Astrocyte of the spinal cord (primary cell): ENCODE data around the gene APOL2.
"Not testable (repeated sequence)": the region's sequence is repeated elsewhere in the genome, so short reads cannot be mapped to it uniquely, and the experiment has no call there.

Experiments
- DNase-seq: peaks from one replicate; pipeline ENCODE4 v3.0.0; 2011; ENCODE audit warnings: low read depth, low spot score
- H3K4me3 ChIP-seq: 2 replicates; pipeline ENCODE4 v1.5.1; 2011; ENCODE audit warnings: low read depth, mild to moderate bottlenecking, low read length, moderate library complexity
- CTCF ChIP-seq: IDR thresholded peaks from 2 replicates; pipeline ENCODE4 v1.5.1; 2012; ENCODE audit warnings: low read depth, mild to moderate bottlenecking, low read length, inconsistent platforms
- in situ Hi-C: cut with HindIII; loops from 2 replicates; pipeline ENCODE4 v1.10.0; 2017; ENCODE audit warnings: low sequenced_read_pairs

APOL2 gene

GRCh38 chr22:36236388-36237319 lies 2.7 kb downstream of the APOL2 start:
- no peak overlapping the region for H3K4me3 ChIP-seq

DNA sequence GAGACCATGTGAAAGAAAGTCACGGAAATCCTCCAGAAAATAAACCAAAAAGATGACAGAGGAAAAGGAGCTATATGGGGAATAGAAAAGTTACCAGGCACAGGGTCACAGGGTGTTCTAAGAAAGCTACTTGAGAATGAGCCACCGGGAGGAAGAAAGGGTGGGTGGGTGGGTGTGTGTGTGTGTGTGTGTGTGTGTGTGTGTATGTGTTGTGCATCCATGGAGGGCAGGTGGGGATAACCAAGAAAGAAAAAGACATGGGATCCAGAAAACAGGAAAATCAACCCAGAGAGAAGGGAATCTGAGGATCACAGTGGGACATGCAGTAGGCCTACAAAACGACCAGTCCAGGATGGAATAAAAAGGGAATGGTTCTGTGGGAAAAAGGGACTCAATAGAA lies 3.7 kb downstream of the APOL2 start:
- no peak for DNase-seq
- H3K4me3 ChIP-seq: no peak overlapping the region
- in situ Hi-C loops: no loop called here
- no peak for TF ChIP-seq CTCF

More at GRCh38 chr22:36236388-36237319, 2.7 kb downstream of the APOL2 start:
- no peak for TF ChIP-seq CTCF
- in situ Hi-C loops: no loop called here
- no peak for DNase-seq

GRCh38 chr22:36234919-36235318 lies 4.4 kb downstream of the APOL2 start:
- TF ChIP-seq CTCF: no peak
- H3K4me3 ChIP-seq: no peak overlapping the region
- in situ Hi-C loops: no loop called here
- DNase-seq: no peak

- in situ Hi-C loops: no loop called here
- H3K4me3 ChIP-seq: no peak overlapping the region
- DNase-seq: no peak
- no peak for TF ChIP-seq CTCF
These were observed 5.1 kb downstream of the APOL2 start for GRCh38 chr22:36234213-36234612.

DNA sequence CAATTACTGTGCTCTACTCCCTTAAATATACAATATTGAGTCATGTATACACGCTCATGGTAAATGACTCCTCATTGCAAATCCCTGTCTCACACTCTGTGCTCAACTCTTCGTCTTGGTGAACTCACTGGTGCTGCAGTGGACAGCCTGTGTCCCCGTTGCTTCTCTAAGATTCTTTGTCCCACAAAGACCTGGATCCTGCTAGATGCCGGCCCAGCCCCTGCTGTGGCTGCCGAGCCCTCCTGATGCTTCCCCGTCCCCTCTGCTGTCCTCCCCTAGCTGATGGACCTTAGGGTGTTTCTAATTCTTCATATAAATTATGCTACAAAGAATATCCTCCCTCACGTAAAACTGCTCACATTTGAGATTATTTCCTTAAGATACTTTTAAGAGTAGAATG lies 5.5 kb downstream of the APOL2 start:
- in situ Hi-C loops: no loop called here
- TF ChIP-seq CTCF: no peak
- no peak overlapping the region for H3K4me3 ChIP-seq
- DNase-seq: no peak

- no peak for TF ChIP-seq CTCF
- DNase-seq: no peak
- H3K4me3 ChIP-seq: no peak overlapping the region
- in situ Hi-C loops: no loop called here
These were observed 6.5 kb downstream of the APOL2 start for GRCh38 chr22:36232715-36233401.

DNA sequence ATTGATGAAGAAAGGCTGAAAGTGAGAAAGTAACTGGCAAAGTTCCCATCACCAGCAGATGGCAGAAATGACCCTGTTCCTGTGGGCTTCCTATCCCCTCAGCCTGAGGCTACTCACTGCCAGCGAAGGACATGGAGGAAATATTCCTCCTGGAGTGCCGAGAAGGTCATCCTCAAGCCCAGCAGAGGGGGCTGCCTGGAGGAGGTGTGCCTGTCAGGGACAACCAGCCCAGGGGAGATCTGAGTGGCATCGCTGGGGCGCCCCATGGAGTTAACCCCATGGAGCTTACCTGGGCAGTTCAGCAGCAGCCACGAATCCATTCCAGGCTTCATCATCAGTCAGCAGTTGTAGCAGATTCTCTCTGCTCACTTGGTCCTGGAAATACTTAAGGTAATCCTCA lies 8.3 kb downstream of the APOL2 start:
- DNase-seq, H3K4me3 ChIP-seq, in situ Hi-C loops: not testable (repeated sequence)

GRCh38 chr22:36229649-36230048 lies 9.7 kb downstream of the APOL2 start:
- H3K4me3 ChIP-seq, DNase-seq, in situ Hi-C loops: not testable (repeated sequence)
